GM08714 (cell line): Measurements from ENCODE around the gene AKT1.

Experiments used
- H3K4me3 ChIP-seq: fragments of 200-500 bp; sonication (Bioruptor generic); 2 replicates; pipeline ENCODE4 v1.5.1; 2014; ENCODE audit warnings: mild to moderate bottlenecking, low read length, inconsistent platforms
- ZNF274 ChIP-seq: IDR thresholded peaks from 2 replicates; pipeline ENCODE4 v1.6.1; 2012; ENCODE audit warnings: mild to moderate bottlenecking, low read depth, low read length

Gene AKT1

DNA sequence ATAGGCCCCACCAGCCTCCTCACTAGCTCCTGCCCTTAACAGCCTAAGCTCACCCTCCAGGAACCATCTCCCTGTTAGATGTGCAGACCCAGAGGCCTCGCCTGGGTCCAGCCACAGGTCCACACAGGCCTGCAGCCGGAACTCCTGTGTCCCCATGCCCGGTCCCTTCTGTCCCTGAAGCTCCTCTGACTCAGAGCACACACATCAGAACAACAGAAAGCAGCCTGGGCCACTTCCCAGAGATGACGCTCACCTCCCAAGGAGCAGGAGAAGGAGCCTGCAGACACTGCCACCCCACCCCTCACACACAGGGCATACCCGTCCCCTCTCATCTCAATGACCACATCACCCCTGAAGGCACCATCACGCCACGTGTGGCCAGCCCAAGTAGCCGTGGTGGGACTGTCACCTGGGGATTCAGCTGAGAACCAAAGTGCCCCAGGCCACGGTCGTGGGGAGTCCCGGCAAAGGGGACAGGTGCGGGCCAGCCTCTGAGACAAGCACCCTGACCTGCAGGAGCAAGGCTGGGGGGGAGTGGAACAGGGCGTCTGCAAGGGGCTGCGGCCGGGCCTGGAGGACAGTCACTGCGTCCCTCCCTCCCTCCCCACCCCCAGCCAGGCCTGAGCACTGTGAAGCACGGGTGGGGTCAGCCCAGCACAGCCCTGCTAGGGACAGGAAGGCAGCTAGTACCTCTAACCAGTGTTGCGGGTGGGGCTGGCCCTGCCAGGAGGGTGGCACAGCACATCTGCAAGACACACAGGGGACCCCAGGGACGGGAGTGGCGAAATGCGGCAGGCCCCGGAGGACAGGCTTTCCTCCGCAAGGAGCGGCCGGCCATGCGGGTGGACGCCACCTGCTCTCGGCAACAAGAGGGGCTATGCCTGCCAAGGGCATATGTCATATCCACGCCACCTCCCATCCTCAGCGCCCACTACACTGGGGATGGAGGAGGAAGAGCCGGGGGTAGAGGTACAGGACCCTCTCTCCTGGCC is 5.5 kb downstream of the AKT1 start:
- H3K4me3 ChIP-seq = no peak overlapping the region
- TF ChIP-seq ZNF274 = no peak

- no peak for TF ChIP-seq ZNF274
- H3K4me3 ChIP-seq = no peak overlapping the region
These were observed 6.5 kb downstream of the AKT1 start for GRCh38 chr14:104788873-104789663.

GRCh38 chr14:104788161-104788818 is 7.3 kb downstream of the AKT1 start:
- no peak for TF ChIP-seq ZNF274
- no peak overlapping the region for H3K4me3 ChIP-seq

DNA sequence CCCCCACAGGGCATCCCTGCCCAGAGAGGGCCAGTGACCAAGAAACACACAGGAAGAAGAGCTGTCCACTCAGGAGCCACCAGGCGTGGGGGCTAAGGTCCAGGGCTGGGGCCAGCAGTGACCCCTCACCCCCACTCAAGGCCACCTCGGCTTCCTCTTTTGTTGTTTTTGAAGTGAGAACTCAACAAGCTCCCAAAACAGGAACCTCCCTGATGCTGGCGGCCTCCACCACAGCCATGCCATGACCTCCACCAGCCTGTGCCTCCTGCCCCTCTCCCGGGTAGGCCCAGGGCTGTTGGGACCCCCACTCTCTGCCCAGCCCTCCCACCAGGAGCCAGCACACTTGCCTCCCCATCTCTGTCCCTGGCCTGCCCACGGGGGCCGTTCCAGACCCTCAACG is 7.8 kb downstream of the AKT1 start:
- no peak for TF ChIP-seq ZNF274
- no peak overlapping the region for H3K4me3 ChIP-seq

- H3K4me3 ChIP-seq = no peak overlapping the region
- TF ChIP-seq ZNF274 = no peak
These were observed 8.5 kb downstream of the AKT1 start for GRCh38 chr14:104786726-104787675.

GRCh38 chr14:104786091-104786586 is 9.4 kb downstream of the AKT1 start:
- no peak overlapping the region for H3K4me3 ChIP-seq
- no peak for TF ChIP-seq ZNF274

- TF ChIP-seq ZNF274 = no peak
- H3K4me3 ChIP-seq = no peak overlapping the region
These were observed 9.9 kb downstream of the AKT1 start for GRCh38 chr14:104785708-104786080.

- no peak overlapping the region for H3K4me3 ChIP-seq
- no peak for TF ChIP-seq ZNF274
These were observed 10.5 kb downstream of the AKT1 start for GRCh38 chr14:104784846-104785707.

- no peak overlapping the region for H3K4me3 ChIP-seq
- TF ChIP-seq ZNF274 = no peak
These were observed 11.4 kb downstream of the AKT1 start for GRCh38 chr14:104784218-104784568.

GRCh38 chr14:104783484-104784217 is 11.9 kb downstream of the AKT1 start:
- H3K4me3 ChIP-seq = no peak overlapping the region
- no peak for TF ChIP-seq ZNF274

GRCh38 chr14:104782808-104783139 is 12.8 kb downstream of the AKT1 start:
- H3K4me3 ChIP-seq = no peak overlapping the region
- TF ChIP-seq ZNF274 = no peak
